ENCODE results near the gene GALNT2. TPM values are rescaled to one million over a fixed set of nuclear protein-coding genes. Genes with fewer than 3 reads are reported as not detected.

The GALNT2 gene
- total RNA-seq, 1 donor from 2014 or later: 58.0 TPM

GRCh38 chr1:230145505-230145899, 78.5 kb downstream of the GALNT2 start:
- Mint-ChIP-seq H3K4me3 (no peak overlapping the region), H3K36me3 (ENCODE audit: low read depth) (no peaks in the 10 kb centered on the region), H3K9me3 (no peaks in the 10 kb centered on the region), H3K27me3 (ENCODE audit: low read depth) (no peaks in the 10 kb centered on the region), H3K27ac (ENCODE audit: unreplicated experiment) (no peak overlapping the region), H3K4me1 (peaks cover 78% of the 10 kb centered on the region)
- DNase-seq (ENCODE audit: low read depth, low spot score): no peak
- no peak for TF ChIP-seq CTCF (conservative IDR thresholded peaks at IDR 0.05)

- no peaks in the 10 kb centered on the region for H3K9me3 Mint-ChIP-seq
- DNase-seq (ENCODE audit: low read depth, low spot score): no peak
- H3K36me3 Mint-ChIP-seq (ENCODE audit: low read depth): no peaks in the 10 kb centered on the region
- H3K4me1 Mint-ChIP-seq: peaks cover 78% of the 10 kb centered on the region
- no peak for TF ChIP-seq CTCF (conservative IDR thresholded peaks at IDR 0.05)
- no peaks in the 10 kb centered on the region for H3K27me3 Mint-ChIP-seq (ENCODE audit: low read depth)
- no peak overlapping the region for H3K27ac Mint-ChIP-seq (ENCODE audit: unreplicated experiment)
- H3K4me3 Mint-ChIP-seq: no peak overlapping the region
Measured at GRCh38 chr1:230145953-230146476, 79.0 kb downstream of the GALNT2 start.

GRCh38 chr1:230146709-230147108, 79.7 kb downstream of the GALNT2 start:
- Mint-ChIP-seq H3K4me1 (peaks cover 79% of the 10 kb centered on the region), H3K36me3 (ENCODE audit: low read depth) (no peaks in the 10 kb centered on the region), H3K27me3 (ENCODE audit: low read depth) (no peaks in the 10 kb centered on the region), H3K27ac (ENCODE audit: unreplicated experiment) (no peak overlapping the region), H3K9me3 (no peaks in the 10 kb centered on the region), H3K4me3 (no peak overlapping the region)
- DNase-seq (ENCODE audit: low read depth, low spot score): no peak
- no peak for TF ChIP-seq CTCF (conservative IDR thresholded peaks at IDR 0.05)

- H3K4me3 Mint-ChIP-seq: no peak overlapping the region
- H3K27ac Mint-ChIP-seq (ENCODE audit: unreplicated experiment): no peak overlapping the region
- peaks cover 82% of the 10 kb centered on the region for H3K4me1 Mint-ChIP-seq
Measured at GRCh38 chr1:230147253-230148125, 80.5 kb downstream of the GALNT2 start.

GRCh38 chr1:230148126-230148652, 81.2 kb downstream of the GALNT2 start:
- Mint-ChIP-seq H3K36me3 (ENCODE audit: low read depth) (no peaks in the 10 kb centered on the region), H3K4me3 (no peak overlapping the region), H3K27ac (ENCODE audit: unreplicated experiment) (no peak overlapping the region), H3K9me3 (no peaks in the 10 kb centered on the region), H3K4me1 (peaks cover 82% of the 10 kb centered on the region), H3K27me3 (ENCODE audit: low read depth) (no peaks in the 10 kb centered on the region)
- TF ChIP-seq CTCF (conservative IDR thresholded peaks at IDR 0.05): no peak
- no peak for DNase-seq (ENCODE audit: low read depth, low spot score)

More at GRCh38 chr1:230147253-230148125, 80.5 kb downstream of the GALNT2 start:
- no peaks in the 10 kb centered on the region for H3K9me3 Mint-ChIP-seq
- no peaks in the 10 kb centered on the region for H3K36me3 Mint-ChIP-seq (ENCODE audit: low read depth)
- no peaks in the 10 kb centered on the region for H3K27me3 Mint-ChIP-seq (ENCODE audit: low read depth)
- TF ChIP-seq CTCF (conservative IDR thresholded peaks at IDR 0.05): no peak
- DNase-seq (ENCODE audit: low read depth, low spot score): no peak

Data from neural crest cell (in vitro differentiated cells).